Measurements from ENCODE around the gene CRYBG1. TPM values are rescaled to one million over a fixed set of nuclear protein-coding genes. Genes with fewer than 3 reads are reported as not detected.

The CRYBG1 gene
- total RNA-seq (2021) = 5.6 and 5.7 TPM in 2 replicates
- long read RNA-seq, partial matches to known transcripts = 5 of 7 reads
- long read RNA-seq, other reads (novel, unspliced or antisense) = 2 of 7 reads

DNA sequence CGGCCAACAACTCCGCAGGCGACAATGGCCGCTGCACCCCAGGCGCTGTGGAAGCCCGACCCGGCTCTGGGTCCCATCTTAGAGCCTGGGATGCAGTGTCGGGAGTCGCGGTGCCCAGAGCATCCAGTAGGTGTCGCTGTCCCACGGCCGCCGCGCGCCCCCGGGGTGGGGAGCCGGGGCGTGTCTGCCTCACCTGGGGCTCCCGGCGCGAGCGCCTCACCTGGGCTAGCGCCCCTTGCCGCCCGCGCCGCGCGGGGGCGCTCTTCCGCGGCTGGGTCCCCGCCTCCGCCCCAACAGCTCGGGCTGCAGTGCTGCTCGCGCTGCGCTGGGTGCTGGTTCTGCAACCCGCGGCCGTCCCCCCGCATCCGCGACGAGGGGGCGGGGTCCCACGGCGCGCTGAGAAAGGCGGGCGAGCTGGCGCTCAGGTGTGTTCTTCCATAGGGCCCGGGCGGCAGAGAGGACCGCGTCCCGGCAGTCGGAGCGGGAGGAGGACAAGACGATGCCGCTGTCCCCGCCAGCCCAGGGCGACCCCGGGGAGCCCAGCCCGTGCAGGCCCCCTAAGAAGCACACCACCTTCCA lies at the start of gene CRYBG1:
CRYBG1 (plus strand) TSS at position 308 of the 579 bp plus-strand sequence; CDS start at position 500, 192 bp downstream.
- peak within 1 kb of the TSS; percentile 95 for H3K4me2 ChIP-seq (ENCODE audit: insufficient read depth, insufficient read length, low read length)
- DNase-seq = peak; percentile 95
- no peak within 1 kb of the TSS for H3K27ac ChIP-seq (ENCODE audit: insufficient read length, low read depth, low read length)
- no peak within 1 kb of the TSS for H2AK5ac ChIP-seq (ENCODE audit: insufficient read length, low read length)
- no CpG with 5 or more reads among the region's 66 CpGs for WGBS (ENCODE audit: extremely low coverage, insufficient read length, low lambda C conversion rate)
- no peak within 1 kb of the TSS for H2BK15ac ChIP-seq (ENCODE audit: low read depth, low read length)
- no peak within 1 kb of the TSS for H2BK120ac ChIP-seq (ENCODE audit: low read depth, low read length, poor library complexity, severe bottlenecking)
- no peaks in the 10 kb centered on the region; the same call in 1 of the 2 replicates for H3K27me3 ChIP-seq (ENCODE audit: insufficient read depth, low read length)
- no peaks in the 10 kb centered on the region for H3K9me3 ChIP-seq (ENCODE audit: control insufficient read depth, low read depth, low read length)
- H3K9ac ChIP-seq (ENCODE audit: extremely low read depth, insufficient read length, low read length) = peak within 1 kb of the TSS; percentile 38
- Mint-ChIP-seq H3K4me3 (peak within 1 kb of the TSS; percentile 82 to 88), H3K36me3 (ENCODE audit: insufficient read depth in 1 of 3, low read depth in 3 of 3) (peaks cover 0 to 2% (median 0%) of the 10 kb centered on the region in 3 experiments; a peak in 1 of 7 replicates), H3K9me3 (no peaks in the 10 kb centered on the region; a peak in 1 of 5 replicates), H3K4me1 (peaks cover 6 to 7% of the 10 kb centered on the region in 2 experiments), H3K27me3 (ENCODE audit: low read depth) (peaks cover 17% of the 10 kb centered on the region), H3K27ac (0 out of 7 replicates have a peak within 1 kb of the TSS, but pooled peaks of 1 of the 3 experiments have one; percentile 28)
- no peaks in the 10 kb centered on the region for H4K20me1 ChIP-seq (ENCODE audit: control insufficient read depth, insufficient read depth, insufficient read length)
- TF ChIP-seq CTCF (conservative IDR thresholded peaks at IDR 0.05) = peak; percentile 100
- H4K91ac ChIP-seq (ENCODE audit: insufficient read length, low read depth, low read length) = no peak within 1 kb of the TSS
- no peak within 1 kb of the TSS for H3K56ac ChIP-seq (ENCODE audit: insufficient read length, low read depth, low read length)
- H3K23ac ChIP-seq (ENCODE audit: insufficient read length, low read depth, low read length) = no peak within 1 kb of the TSS
- no peak within 1 kb of the TSS for H3K4ac ChIP-seq (ENCODE audit: low read depth, low read length)
- no peak within 1 kb of the TSS for H4K8ac ChIP-seq (replicated peaks; ENCODE audit: insufficient read length, low read depth, low read length)
- H3K23me2 ChIP-seq (ENCODE audit: insufficient read length, low read depth, low read length, poor library complexity, severe bottlenecking) = peaks cover 8% of the 10 kb centered on the region
- H2AFZ ChIP-seq (ENCODE audit: low read length) = peak within 1 kb of the TSS; percentile 9
- H3K14ac ChIP-seq (ENCODE audit: insufficient read depth, low read length) = peak within 1 kb of the TSS; percentile 77
- H3K79me2 ChIP-seq (ENCODE audit: insufficient read depth, low read length) = no peaks in the 10 kb centered on the region
- no peak within 1 kb of the TSS for H2BK12ac ChIP-seq (ENCODE audit: insufficient read length, low read depth, low read length)
- H3K18ac ChIP-seq (ENCODE audit: insufficient read length, low read depth, low read length) = no peak within 1 kb of the TSS
- no peak within 1 kb of the TSS for H2BK5ac ChIP-seq (ENCODE audit: insufficient read length, low read length)
- H4K5ac ChIP-seq (ENCODE audit: insufficient read length, low read depth, low read length) = no peak within 1 kb of the TSS
- no peaks in the 10 kb centered on the region; the same call in 1 of the 2 replicates for H3K4me1 ChIP-seq (ENCODE audit: insufficient read depth, low read length)
- H2BK20ac ChIP-seq (ENCODE audit: low read depth, low read length, poor library complexity, severe bottlenecking) = no peak within 1 kb of the TSS
- H3K79me1 ChIP-seq (ENCODE audit: insufficient read depth, low read depth, low read length, poor library complexity, severe bottlenecking) = no peaks in the 10 kb centered on the region
- H3T11ph ChIP-seq (ENCODE audit: low read length) = no peak within 1 kb of the TSS
